HUES64 (cell line): ENCODE data around the gene DCTN4.

Source experiments
- H3K27ac ChIP-seq: 2 replicates; pipeline ENCODE4 v1.7.0; 2013; ENCODE audit warnings: low read depth, low read length, inconsistent platforms
- H3K27me3 ChIP-seq: 2 replicates; pipeline ENCODE4 v1.6.1; 2013; ENCODE audit warnings: mild to moderate bottlenecking, low read length; ENCODE audit not compliant: insufficient read depth
- H3K36me3 ChIP-seq: 2 replicates; pipeline ENCODE4 v1.6.1; 2013; ENCODE audit warnings: mild to moderate bottlenecking, low read length; ENCODE audit not compliant: insufficient read depth
- H3K4me1 ChIP-seq: 2 replicates; pipeline ENCODE4 v1.6.1; 2013; ENCODE audit warnings: mild to moderate bottlenecking, low read length, moderate library complexity; ENCODE audit not compliant: insufficient read depth
- H3K4me3 ChIP-seq: 2 replicates; pipeline ENCODE4 v1.5.1; 2013; ENCODE audit warnings: mild to moderate bottlenecking, low read length, moderate library complexity
- H3K9ac ChIP-seq: 2 replicates; pipeline ENCODE4 v1.6.1; 2013; ENCODE audit warnings: mild to moderate bottlenecking, low read depth, low read length
- H3K9me3 ChIP-seq: 2 replicates; pipeline ENCODE4 v1.6.1; 2013; ENCODE audit warnings: low read depth, low read length; ENCODE audit not compliant: insufficient read depth
- WGBS: fragments of 150-250, 120-280 bp; methylation state at CpG from one replicate; pipeline ENCODE4 v1.1.7; 2013; ENCODE audit warnings: missing lambda C conversion rate; 5-methylcytosine and 5-hydroxymethylcytosine counted together

Gene DCTN4

DNA sequence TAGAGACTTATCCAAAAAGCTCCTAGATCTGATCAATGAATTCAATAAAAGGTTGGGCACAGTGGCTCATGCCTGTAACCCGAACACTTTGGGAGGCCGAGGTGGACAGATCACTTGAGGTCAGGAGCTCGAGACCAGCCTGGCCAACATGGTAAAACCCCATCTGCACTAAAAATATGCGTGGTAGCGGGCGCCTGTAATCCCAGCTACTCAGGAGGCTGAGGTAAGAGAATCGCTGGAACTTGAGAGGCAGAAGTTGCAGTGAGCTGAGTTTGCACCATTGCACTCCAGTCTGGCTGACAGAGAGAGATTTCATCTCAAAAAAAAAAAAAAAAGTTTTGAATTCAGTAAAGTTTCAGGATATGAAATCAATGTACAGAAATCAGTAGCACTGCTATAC is 20.0 kb downstream of the DCTN4 start:
- Histone ChIP-seq H3K4me1 (no peaks in the 10 kb centered on the region), H3K27me3 (no peaks in the 10 kb centered on the region), H3K27ac (no peak overlapping the region), H3K9me3 (no peaks in the 10 kb centered on the region; the same call in 1 of the 2 replicates), H3K36me3 (peaks cover 27% of the 10 kb centered on the region), H3K9ac (no peak overlapping the region), H3K4me3 (no peak overlapping the region)
- 94% methylated on average over 7 of the region's 7 CpGs for WGBS

DNA sequence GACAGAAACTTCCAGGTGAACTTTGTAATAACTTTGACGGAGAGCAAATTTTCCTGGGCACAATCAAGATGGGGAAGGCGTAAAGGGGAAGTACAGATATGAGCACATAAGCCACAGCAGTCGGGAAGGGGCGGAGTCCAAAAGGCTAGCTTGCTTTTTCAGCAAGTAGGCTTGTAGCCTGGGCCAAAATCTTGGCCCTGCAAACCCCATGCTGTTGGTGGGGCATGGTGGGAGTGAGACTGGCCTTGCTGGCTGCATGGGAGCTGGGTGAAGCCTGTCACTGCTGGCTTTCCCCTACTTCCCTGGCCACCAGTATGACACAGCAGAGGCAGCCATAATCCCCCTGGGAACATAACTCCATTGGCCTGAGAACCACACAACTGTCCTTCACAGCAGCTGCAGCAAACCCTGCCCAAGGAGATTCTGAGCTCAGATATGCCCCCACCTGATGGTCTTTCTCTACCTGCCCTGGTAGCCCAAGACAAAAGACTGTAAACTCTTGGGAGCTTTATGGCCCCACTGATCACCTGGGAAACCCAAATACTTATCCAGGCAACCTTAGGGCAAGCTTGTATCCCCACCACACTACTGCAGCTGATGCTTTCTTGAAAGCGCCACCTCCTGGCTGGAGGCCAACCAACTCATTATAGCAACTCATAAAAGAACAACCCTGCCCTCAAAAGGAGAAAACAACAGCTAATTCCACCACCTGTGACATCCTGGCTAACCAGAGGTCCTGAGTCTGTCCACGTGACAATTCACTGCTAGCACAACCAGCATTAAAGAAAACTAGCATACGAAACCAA is 24.0 kb downstream of the DCTN4 start:
- 87% methylated on average over 7 of the region's 7 CpGs for WGBS

DNA sequence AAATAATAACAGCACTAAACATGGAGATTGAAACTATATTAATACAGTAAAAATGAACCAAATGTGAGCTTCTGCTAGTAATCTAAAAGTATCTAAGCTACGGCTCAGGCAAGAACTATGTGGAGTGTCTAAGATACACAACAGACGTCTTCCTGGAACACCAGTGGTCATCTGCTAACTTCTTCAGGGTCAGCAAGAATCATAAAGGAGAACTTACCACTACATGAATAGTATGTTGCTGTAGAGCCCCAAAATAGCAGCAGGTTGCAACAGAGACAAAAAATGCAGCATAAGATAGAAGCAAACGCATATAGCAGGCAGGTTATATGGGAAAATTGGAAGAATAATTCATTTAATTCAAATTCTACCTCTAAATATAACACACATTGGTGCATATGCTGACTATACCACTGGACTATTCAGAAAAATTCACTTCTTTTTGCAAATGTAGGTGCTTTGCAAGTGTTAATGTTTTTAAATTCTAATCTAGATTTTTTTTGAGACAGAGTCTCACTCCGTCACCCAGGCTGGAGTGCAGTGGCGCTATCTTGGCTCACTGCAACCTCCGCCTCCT is 27.1 kb downstream of the DCTN4 start:
- H3K9me3 ChIP-seq = no peaks in the 10 kb centered on the region; the same call in 1 of the 2 replicates
- H3K27ac ChIP-seq = no peak overlapping the region
- no peak overlapping the region for H3K9ac ChIP-seq
- H3K36me3 ChIP-seq = peaks cover 76% of the 10 kb centered on the region
- H3K4me3 ChIP-seq = no peak overlapping the region
- no peaks in the 10 kb centered on the region for H3K4me1 ChIP-seq
- no peaks in the 10 kb centered on the region for H3K27me3 ChIP-seq
- 95% methylated on average over 6 of the region's 6 CpGs for WGBS

More for the DNA sequence above, 24.0 kb downstream of the DCTN4 start:
- no peaks in the 10 kb centered on the region; the same call in 1 of the 2 replicates for H3K9me3 ChIP-seq
- no peak overlapping the region for H3K4me3 ChIP-seq
- H3K4me1 ChIP-seq = no peaks in the 10 kb centered on the region
- no peak overlapping the region for H3K27ac ChIP-seq
- no peak overlapping the region for H3K9ac ChIP-seq
- peaks cover 49% of the 10 kb centered on the region for H3K36me3 ChIP-seq
- H3K27me3 ChIP-seq = no peaks in the 10 kb centered on the region

DNA sequence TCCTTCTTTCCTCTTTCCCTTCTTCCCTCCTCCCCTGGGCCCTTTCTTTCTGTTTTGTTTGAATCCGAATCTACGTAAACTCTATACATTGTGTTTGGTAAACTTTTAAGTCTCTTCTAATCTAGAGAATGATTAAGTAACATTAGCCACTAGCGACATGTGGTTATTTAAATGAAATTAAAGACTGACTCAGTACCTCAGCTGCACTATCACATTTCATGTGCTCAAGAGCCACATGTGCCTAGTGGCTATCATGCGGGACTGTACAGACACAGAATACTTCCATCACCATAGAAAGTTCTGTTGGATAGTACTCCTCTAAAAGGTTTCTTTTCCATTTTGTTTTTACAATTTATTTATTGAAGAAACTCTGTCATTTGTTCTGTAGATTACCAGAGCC is 29.0 kb downstream of the DCTN4 start:
- Histone ChIP-seq H3K27ac (no peak overlapping the region), H3K27me3 (no peaks in the 10 kb centered on the region), H3K9me3 (no peaks in the 10 kb centered on the region), H3K4me3 (no peak overlapping the region), H3K36me3 (peaks cover 88% of the 10 kb centered on the region), H3K4me1 (no peaks in the 10 kb centered on the region), H3K9ac (no peak overlapping the region)
- WGBS = 78% methylated on average over 2 of the region's 4 CpGs

DNA sequence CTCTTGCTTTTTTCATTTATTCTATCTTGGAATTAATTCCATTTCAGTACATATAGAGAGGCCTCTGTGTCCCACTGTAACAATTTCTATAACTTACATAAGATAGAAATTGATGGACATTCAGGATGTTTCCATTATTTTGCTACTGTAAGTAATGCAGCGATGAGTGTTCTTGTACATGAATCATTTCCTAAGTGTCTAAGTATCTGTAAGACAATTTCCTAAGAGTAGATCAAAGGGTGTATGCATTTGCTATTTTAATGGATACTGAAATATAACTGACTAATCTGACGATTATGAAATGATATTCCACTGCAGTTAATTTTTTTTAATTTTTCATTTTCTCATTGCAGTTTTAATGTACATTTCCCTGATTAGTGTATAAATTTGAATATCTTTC is 35.0 kb downstream of the DCTN4 start:
- Histone ChIP-seq H3K9ac (no peak overlapping the region), H3K27ac (no peak overlapping the region), H3K27me3 (no peaks in the 10 kb centered on the region), H3K4me1 (no peaks in the 10 kb centered on the region), H3K36me3 (peaks cover 95% of the 10 kb centered on the region), H3K4me3 (no peak overlapping the region), H3K9me3 (no peaks in the 10 kb centered on the region)
- WGBS = 100% methylated on average over 1 of the region's 2 CpGs

DNA sequence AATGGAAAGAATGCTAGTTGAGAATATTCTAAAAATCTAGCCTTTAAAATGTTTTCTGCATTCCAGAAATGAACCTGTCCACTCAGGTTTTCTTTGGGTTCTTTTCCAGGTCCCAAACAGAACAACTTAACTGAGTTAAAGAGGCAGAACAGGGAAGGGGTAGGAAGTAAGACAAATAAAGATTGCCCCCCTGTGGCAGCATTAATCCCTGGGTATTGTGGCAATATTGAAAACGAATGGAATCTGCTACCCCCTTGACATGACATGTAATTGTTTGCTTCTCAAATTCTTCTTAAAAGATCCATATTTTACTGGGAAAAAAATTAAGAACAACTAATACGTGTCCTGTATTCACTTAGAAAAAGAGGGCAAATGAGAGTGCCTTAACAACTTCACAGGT is 48.7 kb downstream of the DCTN4 start:
- no peak overlapping the region for H3K4me3 ChIP-seq
- H3K4me1 ChIP-seq = peaks cover 16% of the 10 kb centered on the region
- no peaks in the 10 kb centered on the region for H3K9me3 ChIP-seq
- 70% methylated on average over 2 of the region's 2 CpGs for WGBS
- peaks cover 63% of the 10 kb centered on the region for H3K36me3 ChIP-seq
- no peak overlapping the region for H3K27ac ChIP-seq
- H3K27me3 ChIP-seq = no peaks in the 10 kb centered on the region
- H3K9ac ChIP-seq = no peak overlapping the region

DNA sequence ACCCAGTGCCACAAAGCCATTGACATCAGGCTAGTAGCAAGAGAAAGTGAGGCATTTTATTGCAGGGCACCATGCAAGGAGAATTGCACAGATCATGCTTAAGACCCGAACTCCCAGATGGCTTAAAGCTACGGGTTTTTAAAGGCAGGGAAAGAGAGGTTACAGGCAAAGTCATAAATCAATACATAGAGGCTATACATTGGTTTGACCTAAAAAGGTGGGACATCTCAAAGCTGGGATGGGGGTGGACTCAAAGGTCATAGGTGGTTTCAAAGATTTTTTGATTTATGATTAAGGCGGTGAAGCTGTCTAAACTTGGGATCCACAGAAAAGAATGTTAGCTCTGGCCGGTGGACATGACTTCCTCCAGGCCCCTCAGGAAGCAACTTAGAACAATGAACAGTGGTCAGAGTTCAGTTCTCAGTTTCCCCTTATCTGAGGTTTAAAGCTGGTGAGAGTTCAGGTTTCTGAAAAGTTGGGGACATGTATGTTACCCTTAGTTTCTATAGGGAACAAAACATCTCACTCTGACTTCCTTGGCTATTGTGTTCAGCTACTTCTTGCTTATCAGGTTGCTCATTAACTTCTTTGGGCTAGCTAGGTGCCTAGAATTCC is 51.9 kb downstream of the DCTN4 start:
- Histone ChIP-seq H3K4me1 (peaks cover 16% of the 10 kb centered on the region), H3K4me3 (no peak overlapping the region), H3K9me3 (no peaks in the 10 kb centered on the region), H3K9ac (no peak overlapping the region), H3K27me3 (peaks cover 2% of the 10 kb centered on the region; the same call in 1 of the 2 replicates), H3K36me3 (peaks cover 33% of the 10 kb centered on the region), H3K27ac (no peak overlapping the region)
- 93% methylated on average over 4 of the region's 4 CpGs for WGBS

DNA sequence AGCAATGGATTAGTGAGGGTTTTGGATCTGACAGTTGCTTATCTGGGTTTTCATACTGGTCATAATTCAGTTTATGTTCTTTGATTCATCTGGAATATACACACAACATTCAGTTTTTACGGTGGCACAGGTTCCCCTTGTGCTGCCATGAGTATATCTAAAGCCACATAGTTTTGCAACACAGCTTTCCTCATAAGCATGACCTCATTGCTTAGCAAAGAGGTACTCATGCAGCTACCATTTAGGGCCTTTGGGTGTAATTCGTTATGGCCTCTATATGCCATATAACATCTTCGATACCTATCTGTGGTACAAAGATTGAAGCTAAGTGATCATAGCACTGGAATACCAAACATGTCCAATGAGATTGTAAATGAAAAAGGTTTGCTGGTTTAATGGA is 55.1 kb downstream of the DCTN4 start:
- no peaks in the 10 kb centered on the region for H3K9me3 ChIP-seq
- peaks cover 2% of the 10 kb centered on the region; the same call in 1 of the 2 replicates for H3K27me3 ChIP-seq
- H3K9ac ChIP-seq = no peak overlapping the region
- H3K4me1 ChIP-seq = peaks cover 16% of the 10 kb centered on the region
- WGBS = 93% methylated on average over 3 of the region's 3 CpGs
- H3K36me3 ChIP-seq = peaks cover 13% of the 10 kb centered on the region
- H3K4me3 ChIP-seq = no peak overlapping the region
- H3K27ac ChIP-seq = no peak overlapping the region

DNA sequence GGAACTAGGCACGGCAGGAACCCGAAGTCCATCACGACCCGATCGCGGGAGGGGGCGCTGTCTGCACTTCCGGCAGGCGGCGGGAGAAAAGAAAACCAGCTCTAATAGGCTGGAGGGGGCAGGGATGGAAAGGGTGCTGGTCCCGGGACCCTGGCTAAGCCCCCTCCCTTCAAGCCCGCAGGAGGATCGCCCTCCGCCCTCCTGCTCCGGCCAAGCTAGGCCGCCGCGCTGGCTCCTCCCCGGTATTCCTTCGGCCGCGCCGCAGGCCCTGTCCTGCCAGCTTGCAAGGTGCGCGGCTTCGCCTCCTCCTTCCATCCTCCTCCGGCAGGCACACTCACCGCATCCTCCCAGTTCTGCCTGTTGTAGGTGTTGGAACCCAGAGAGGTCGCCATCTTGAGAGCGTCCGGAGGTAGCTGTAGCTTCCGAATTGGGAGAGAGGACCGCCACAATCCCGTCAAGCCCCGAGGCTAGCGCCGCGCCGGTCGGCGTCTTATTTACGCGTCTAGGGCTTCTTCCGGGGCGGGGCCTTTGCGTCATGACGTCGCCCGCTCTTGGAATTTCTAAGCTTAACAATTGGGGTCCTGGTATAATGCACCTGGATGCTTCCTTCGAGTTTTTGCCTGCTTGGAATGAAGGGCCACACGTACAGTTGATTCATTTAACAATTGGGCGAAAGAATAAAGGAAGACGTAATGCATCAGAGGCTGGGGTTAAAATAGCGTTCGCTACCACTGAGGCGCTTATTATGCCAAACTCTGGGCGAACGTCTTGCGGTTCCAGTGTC is 58.0 kb downstream of the DCTN4 start, which contains the start of gene RBM22:
TSS of gene RBM22 (minus strand) at position 469 of the 784 bp plus-strand sequence. CDS start at position 392, 77 bp downstream.
- Histone ChIP-seq H3K9ac (peak within 1 kb of the TSS; percentile 96), H3K9me3 (no peaks in the 10 kb centered on the region), H3K4me3 (peak within 1 kb of the TSS; percentile 92), H3K27me3 (peaks cover 2% of the 10 kb centered on the region; the same call in 1 of the 2 replicates), H3K4me1 (peaks cover 9% of the 10 kb centered on the region; the same call in 1 of the 2 replicates), H3K27ac (peak within 1 kb of the TSS; percentile 98), H3K36me3 (peaks cover 37% of the 10 kb centered on the region)
- under 1% methylated on average over 59 of the region's 59 CpGs for WGBS

DNA sequence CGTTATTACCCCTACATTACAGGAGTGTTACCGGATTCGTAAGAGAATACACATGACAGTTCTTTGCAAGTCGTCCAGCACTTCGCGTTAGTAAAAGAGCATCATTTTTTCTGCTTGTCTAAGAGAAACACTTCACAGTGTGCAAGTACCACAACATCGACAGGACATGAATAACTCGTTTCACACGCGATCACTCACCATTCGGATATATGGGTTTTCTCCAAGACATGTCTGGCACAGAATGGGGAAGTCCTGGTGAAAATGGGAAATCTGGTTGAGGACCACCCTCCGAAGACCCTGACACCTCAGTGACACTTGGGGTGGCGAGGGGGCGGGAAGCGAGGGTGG is 58.6 kb downstream of the DCTN4 start:
- Histone ChIP-seq H3K27me3 (peaks cover 2% of the 10 kb centered on the region; the same call in 1 of the 2 replicates), H3K36me3 (peaks cover 42% of the 10 kb centered on the region), H3K4me1 (peaks cover 9% of the 10 kb centered on the region; the same call in 1 of the 2 replicates), H3K9ac (peak overlapping the region; percentile 96), H3K27ac (peak overlapping the region; percentile 98), H3K9me3 (no peaks in the 10 kb centered on the region), H3K4me3 (peak overlapping the region; percentile 92)
- 16% methylated on average over 15 of the region's 15 CpGs for WGBS
